ENCODE data around the gene BAIAP2.

GRCh38 chr17:80997424-80998117 is 37.4 kb upstream of the BAIAP2 start:
- no peak for TF ChIP-seq CTCF (IDR thresholded peaks at IDR 0.05)
- no peak for TF ChIP-seq POLR2AphosphoS5 (IDR thresholded peaks at IDR 0.05)
